ENCODE results near the gene SEMA3B. TPM values are rescaled to one million over a fixed set of nuclear protein-coding genes. Genes with fewer than 3 reads are reported as not detected.

Gene SEMA3B
- total RNA-seq, 4 donors from 2014 or later = 21.0 to 31.0 (median 26.5) TPM

DNA sequence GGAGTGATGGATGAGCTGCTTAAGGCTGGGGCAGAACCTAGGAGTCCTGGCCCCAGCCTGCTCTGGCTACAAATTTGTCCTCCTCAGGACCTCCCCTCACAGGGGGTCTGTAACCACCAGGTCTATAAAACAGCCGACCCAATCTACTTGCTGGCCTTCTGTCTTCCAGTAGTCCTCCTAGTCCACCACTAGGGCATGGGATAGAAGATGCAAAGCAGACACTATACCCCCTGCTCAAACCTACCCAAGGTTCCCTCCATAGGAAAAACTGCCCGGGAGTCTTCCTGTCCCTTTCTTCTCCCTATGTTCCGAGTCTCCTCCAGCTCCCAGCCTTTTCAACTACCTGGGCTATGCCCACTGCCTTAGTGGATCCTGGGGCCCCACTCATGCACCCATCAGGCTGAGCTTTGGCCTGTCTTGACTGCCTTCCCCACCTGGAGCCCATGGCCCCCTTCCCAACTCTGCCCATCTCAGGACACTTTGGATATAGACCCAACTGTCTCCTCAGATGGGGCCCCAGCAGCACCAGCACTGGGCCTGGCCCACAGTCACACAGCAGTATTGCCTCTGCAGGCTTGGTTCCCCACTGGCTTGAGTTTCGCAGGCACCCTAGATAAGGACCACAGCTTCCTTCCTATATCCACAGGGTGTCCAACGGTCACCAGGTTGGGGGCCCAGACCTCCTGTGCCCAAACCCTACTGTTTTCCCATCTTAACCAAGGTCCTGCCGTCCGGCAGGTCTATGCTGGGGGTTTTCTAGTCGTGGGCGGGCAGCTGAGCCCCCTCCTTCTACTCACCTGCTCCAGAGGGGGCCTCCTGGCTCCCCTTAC is 29.2 kb downstream of the SEMA3B start:
- Histone ChIP-seq H3K4me3 (replicated peaks in 1 of 3) (peak overlapping the region in 2 of 3 donors; percentile 12 to 68), H3K36me3 (no peaks in the 10 kb centered on the region), H3K27ac (peak overlapping the region; percentile 65 to 88 (median 84)), H3K4me1 (peaks cover 19 to 31% of the 10 kb centered on the region in 2 donors), H3K9me3 (no peaks in the 10 kb centered on the region), H3K27me3 (no peaks in the 10 kb centered on the region)
- WGBS, 2 donors = 55 to 67% methylated on average over 6 to 9 of the region's 9 CpGs
- no peak for TF ChIP-seq POLR2A (IDR thresholded peaks at IDR 0.05)
- TF ChIP-seq, protein P1, sequence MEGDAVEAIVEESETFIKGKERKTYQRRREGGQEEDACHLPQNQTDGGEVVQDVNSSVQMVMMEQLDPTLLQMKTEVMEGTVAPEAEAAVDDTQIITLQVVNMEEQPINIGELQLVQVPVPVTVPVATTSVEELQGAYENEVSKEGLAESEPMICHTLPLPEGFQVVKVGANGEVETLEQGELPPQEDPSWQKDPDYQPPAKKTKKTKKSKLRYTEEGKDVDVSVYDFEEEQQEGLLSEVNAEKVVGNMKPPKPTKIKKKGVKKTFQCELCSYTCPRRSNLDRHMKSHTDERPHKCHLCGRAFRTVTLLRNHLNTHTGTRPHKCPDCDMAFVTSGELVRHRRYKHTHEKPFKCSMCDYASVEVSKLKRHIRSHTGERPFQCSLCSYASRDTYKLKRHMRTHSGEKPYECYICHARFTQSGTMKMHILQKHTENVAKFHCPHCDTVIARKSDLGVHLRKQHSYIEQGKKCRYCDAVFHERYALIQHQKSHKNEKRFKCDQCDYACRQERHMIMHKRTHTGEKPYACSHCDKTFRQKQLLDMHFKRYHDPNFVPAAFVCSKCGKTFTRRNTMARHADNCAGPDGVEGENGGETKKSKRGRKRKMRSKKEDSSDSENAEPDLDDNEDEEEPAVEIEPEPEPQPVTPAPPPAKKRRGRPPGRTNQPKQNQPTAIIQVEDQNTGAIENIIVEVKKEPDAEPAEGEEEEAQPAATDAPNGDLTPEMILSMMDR (IDR thresholded peaks at IDR 0.05) = no peak
- no peak for DNase-seq
- intact Hi-C loops (cut with DNase I) = no loop called here

- no peaks in the 10 kb centered on the region for H3K27me3 ChIP-seq
- no peaks in the 10 kb centered on the region for H3K9me3 ChIP-seq
- intact Hi-C loops (cut with DNase I) = no loop called here
- no peaks in the 10 kb centered on the region for H3K36me3 ChIP-seq
- peak; percentile 59 to 93 for TF ChIP-seq POLR2A (IDR thresholded peaks at IDR 0.05)
- TF ChIP-seq, protein P1 (IDR thresholded peaks at IDR 0.05) = peak in 5 of 6 experiments; percentile 14 to 49 (median 43)
- H3K4me3 ChIP-seq (replicated peaks in 1 of 3) = peak within 1 kb of the TSS; percentile 32 to 68 (median 57)
- H3K27ac ChIP-seq = peak within 1 kb of the TSS; percentile 65 to 88 (median 88)
- peaks cover 22 to 35% of the 10 kb centered on the region in 2 donors for H3K4me1 ChIP-seq
- DNase-seq = peak; percentile 99
- WGBS, 2 donors = 0 to 1% methylated on average over 21 to 34 of the region's 61 CpGs
Observed at GRCh38 chr3:50298836-50299637, 30.1 kb downstream of the SEMA3B start, which contains the start of the genes HYAL3 and NAA80. Gene HYAL3, minus strand, starts transcription at chr3:50299405. Its CDS starts 3,803 bp downstream, at chr3:50295602. Gene NAA80, minus strand, starts transcription at chr3:50299405. Its CDS starts 1,942 bp downstream, at chr3:50297463.

DNA sequence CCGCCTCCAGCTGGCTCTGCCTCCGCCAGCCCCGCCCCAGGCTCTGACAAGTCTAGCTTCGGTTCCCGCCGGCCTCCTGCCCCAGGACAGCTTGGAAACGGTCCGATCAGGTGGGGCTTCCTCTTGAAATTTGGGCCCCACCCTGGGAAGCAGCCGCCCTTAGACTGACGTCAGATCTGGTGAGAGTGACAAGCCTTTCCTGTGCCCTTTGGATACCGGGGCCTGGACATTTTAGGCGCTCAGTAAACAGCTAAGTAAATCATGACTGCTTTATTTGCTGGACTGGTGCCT is 30.6 kb downstream of the SEMA3B start:
- intact Hi-C loops (cut with DNase I) = no loop called here
- Histone ChIP-seq H3K9me3 (no peaks in the 10 kb centered on the region), H3K27me3 (no peaks in the 10 kb centered on the region), H3K36me3 (no peaks in the 10 kb centered on the region), H3K27ac (peak overlapping the region; percentile 48 to 88 (median 77)), H3K4me1 (peaks cover 22 to 35% of the 10 kb centered on the region in 2 donors), H3K4me3 (replicated peaks in 1 of 3) (peak overlapping the region in 2 of 3 donors; percentile 8 to 57)
- TF ChIP-seq POLR2A (IDR thresholded peaks at IDR 0.05) = no peak
- DNase-seq = no peak
- WGBS, 2 donors = 2 to 3% methylated on average over 9 to 12 of the region's 12 CpGs

GRCh38 chr3:50299929-50300680 is 31.2 kb downstream of the SEMA3B start:
- no peaks in the 10 kb centered on the region for H3K36me3 ChIP-seq
- H3K9me3 ChIP-seq = no peaks in the 10 kb centered on the region
- no peak for DNase-seq
- peak overlapping the region in 2 of 3 donors; percentile 8 to 57 for H3K4me3 ChIP-seq (replicated peaks in 1 of 3)
- WGBS, 2 donors = 52 to 65% methylated on average over 12 of the region's 12 CpGs
- no peaks in the 10 kb centered on the region for H3K27me3 ChIP-seq
- TF ChIP-seq POLR2A (IDR thresholded peaks at IDR 0.05) = no peak
- TF ChIP-seq, protein P1 (IDR thresholded peaks at IDR 0.05) = no peak
- peak overlapping the region; percentile 48 to 88 (median 77) for H3K27ac ChIP-seq
- peaks cover 22 to 35% of the 10 kb centered on the region in 2 donors for H3K4me1 ChIP-seq
- intact Hi-C loops (cut with DNase I) = no loop called here

GRCh38 chr3:50300681-50301254 is 31.8 kb downstream of the SEMA3B start:
- WGBS, 2 donors = 90 to 92% methylated on average over 6 of the region's 6 CpGs
- Histone ChIP-seq H3K27me3 (no peaks in the 10 kb centered on the region), H3K36me3 (no peaks in the 10 kb centered on the region), H3K4me1 (peaks cover 22 to 35% of the 10 kb centered on the region in 2 donors), H3K9me3 (no peaks in the 10 kb centered on the region), H3K4me3 (replicated peaks in 1 of 3) (no peak overlapping the region), H3K27ac (peak overlapping the region; percentile 48 to 88 (median 77))
- TF ChIP-seq POLR2A (IDR thresholded peaks at IDR 0.05) = no peak
- TF ChIP-seq, protein P1 (IDR thresholded peaks at IDR 0.05) = no peak
- DNase-seq = no peak
- intact Hi-C loops (cut with DNase I) = no loop called here
